A673 (cell line): ENCODE results near the gene GATAD2A. TPM values are rescaled to one million over a fixed set of nuclear protein-coding genes. Genes with fewer than 3 reads are reported as not detected.

Experiments
- BruUV-seq: library from RNA; stranded (reverse); fragments of 400-500 nt; replicated peaks from 2 replicates; lab custom pipeline; 2021; lab: Mats Ljungman, UMichigan
- CTCF ChIA-PET: fragments of 300-600 bp; sonication (Branson Sonifier 250); formaldehyde crosslinking; loops from one replicate; lab custom pipeline; 2022; ENCODE audit warnings: antibody characterized with exemption; lab: Charles Lee
- POLR2A ChIA-PET: fragments of 300-600 bp; sonication (Branson Sonifier 250); formaldehyde crosslinking; loops from one replicate; lab custom pipeline; 2022; ENCODE audit warnings: antibody characterized with exemption; ENCODE audit not compliant: low non-redundant PET; lab: Charles Lee
- DNase-seq: peaks from one replicate; pipeline ENCODE4 v3.0.0-alpha.2; 2015; ENCODE audit warnings: low spot score
- H3K27ac ChIP-seq: fragments of 200-600 bp; sonication (generic); 2 replicates; pipeline ENCODE4 v1.5.1; 2016; ENCODE audit warnings: mixed run types, low read depth, mild to moderate bottlenecking, mixed read lengths, antibody characterized with exemption, low read length; ENCODE audit not compliant: poor library complexity, severe bottlenecking
- H3K27me3 ChIP-seq: fragments of 200-600 bp; sonication (generic); replicated peaks from 2 replicates; pipeline ENCODE4 v1.6.1; 2017; ENCODE audit warnings: mixed run types, low read depth, mild to moderate bottlenecking, mixed read lengths, antibody characterized with exemption, low read length; ENCODE audit not compliant: insufficient read depth, poor library complexity
- H3K36me3 ChIP-seq: fragments of 200-600 bp; sonication (generic); 2 replicates; pipeline ENCODE4 v1.6.1; 2016; ENCODE audit warnings: mixed run types, mild to moderate bottlenecking, mixed read lengths, antibody characterized with exemption, low read length; ENCODE audit not compliant: insufficient read depth, poor library complexity, severe bottlenecking
- H3K4me1 ChIP-seq: fragments of 200-600 bp; sonication (generic); 2 replicates; pipeline ENCODE4 v1.6.1; 2017; ENCODE audit warnings: mixed run types, mild to moderate bottlenecking, mixed read lengths, antibody characterized with exemption, low read length; ENCODE audit not compliant: insufficient read depth, poor library complexity, severe bottlenecking
- H3K4me3 ChIP-seq: fragments of 200-600 bp; sonication (generic); 2 replicates; pipeline ENCODE4 v1.5.1; 2016; ENCODE audit warnings: low read depth, mixed run types, mild to moderate bottlenecking, mixed read lengths, low read length; ENCODE audit not compliant: poor library complexity, severe bottlenecking
- H3K9me3 ChIP-seq: fragments of 200-600 bp; sonication (generic); 2 replicates; pipeline ENCODE4 v1.6.1; 2016; ENCODE audit warnings: mixed run types, low read depth, mild to moderate bottlenecking, mixed read lengths, antibody characterized with exemption, low read length; ENCODE audit not compliant: poor library complexity, severe bottlenecking
- CTCF ChIP-seq: fragments of 300-800, 200-600 bp; sonication (generic); conservative IDR thresholded peaks from 2 replicates; pipeline ENCODE4 v1.5.1; 2017; ENCODE audit warnings: low read depth, mild to moderate bottlenecking, antibody characterized with exemption, low read length, moderate library complexity, mixed read lengths
- EZH2 ChIP-seq: fragments of 200-600 bp; sonication (generic); IDR thresholded peaks from 2 replicates; pipeline ENCODE4 v1.6.1; 2017; ENCODE audit warnings: borderline replicate concordance, low read depth, mild to moderate bottlenecking, mixed read lengths, antibody characterized with exemption, low read length; ENCODE audit not compliant: poor library complexity, severe bottlenecking
- intact Hi-C: fragments of 100-400 bp; cut with micrococcal nuclease; formaldehyde crosslinking; loops from one replicate; pipeline ENCODE4 v1.10.0; 2022; ENCODE audit not compliant: unreplicated experiment
- total RNA-seq: library from RNA; stranded (reverse); gene quantifications from 2 replicates; pipeline ENCODE4 v1.2.3, GENCODE V29; 2021

The GATAD2A gene
- total RNA-seq, 1 experiment from 2014 or later = 218 TPM

GRCh38 chr19:19417046-19417445, 11.6 kb downstream of the GATAD2A start:
- no peak for DNase-seq
- Histone ChIP-seq H3K4me1 (peaks cover 32% of the 10 kb centered on the region), H3K9me3 (no peaks in the 10 kb centered on the region), H3K36me3 (no peaks in the 10 kb centered on the region), H3K4me3 (no peak overlapping the region), H3K27ac (peak overlapping the region; percentile 18), H3K27me3 (no peaks in the 10 kb centered on the region)
- BruUV-seq = no TSS peak
- ChIA-PET POLR2A (no interaction called here), CTCF (no interaction called here)
- TF ChIP-seq EZH2 (no peak), CTCF (no peak)
- intact Hi-C loops = no loop called here

- BruUV-seq = no TSS peak
These were observed 12.3 kb downstream of the GATAD2A start for GRCh38 chr19:19417628-19418245.

GRCh38 chr19:19418555-19419260, 13.2 kb downstream of the GATAD2A start:
- ChIA-PET CTCF (no interaction called here), POLR2A (no interaction called here)
- no TSS peak for BruUV-seq
- no peak for DNase-seq
- H3K27ac ChIP-seq = peak overlapping the region; percentile 21
- no peak overlapping the region for H3K4me3 ChIP-seq
- no peaks in the 10 kb centered on the region for H3K27me3 ChIP-seq
- H3K4me1 ChIP-seq = peaks cover 32% of the 10 kb centered on the region
- no peak for TF ChIP-seq CTCF
- no peak for TF ChIP-seq EZH2
- intact Hi-C loops = no loop called here
- no peaks in the 10 kb centered on the region for H3K36me3 ChIP-seq
- no peaks in the 10 kb centered on the region for H3K9me3 ChIP-seq

More at GRCh38 chr19:19417628-19418245, 12.3 kb downstream of the GATAD2A start:
- H3K4me3 ChIP-seq = no peak overlapping the region
- POLR2A ChIA-PET = interaction anchor here (0.7 kb wide), 1 partner anchor 14 kb away, joined by 3 read pairs; no protein-coding TSS in a partner anchor
- H3K27ac ChIP-seq = peak overlapping the region; percentile 21
- no peak for DNase-seq
- H3K4me1 ChIP-seq = peaks cover 32% of the 10 kb centered on the region
- intact Hi-C loops = no loop called here
- H3K27me3 ChIP-seq = no peaks in the 10 kb centered on the region
- no peaks in the 10 kb centered on the region for H3K9me3 ChIP-seq
- TF ChIP-seq CTCF = no peak
- TF ChIP-seq EZH2 = no peak
- CTCF ChIA-PET = no interaction called here
- H3K36me3 ChIP-seq = no peaks in the 10 kb centered on the region
